Inflammatory macrophage treated with lipopolysaccharide for 1 hour (primary cell): ENCODE measurements around the gene VEPH1.

Experiments used
- DNase-seq, 2 donors: peaks; one replicate each; pipeline ENCODE4 v3.0.0-alpha.2; 2020 to 2022

VEPH1 gene

DNA sequence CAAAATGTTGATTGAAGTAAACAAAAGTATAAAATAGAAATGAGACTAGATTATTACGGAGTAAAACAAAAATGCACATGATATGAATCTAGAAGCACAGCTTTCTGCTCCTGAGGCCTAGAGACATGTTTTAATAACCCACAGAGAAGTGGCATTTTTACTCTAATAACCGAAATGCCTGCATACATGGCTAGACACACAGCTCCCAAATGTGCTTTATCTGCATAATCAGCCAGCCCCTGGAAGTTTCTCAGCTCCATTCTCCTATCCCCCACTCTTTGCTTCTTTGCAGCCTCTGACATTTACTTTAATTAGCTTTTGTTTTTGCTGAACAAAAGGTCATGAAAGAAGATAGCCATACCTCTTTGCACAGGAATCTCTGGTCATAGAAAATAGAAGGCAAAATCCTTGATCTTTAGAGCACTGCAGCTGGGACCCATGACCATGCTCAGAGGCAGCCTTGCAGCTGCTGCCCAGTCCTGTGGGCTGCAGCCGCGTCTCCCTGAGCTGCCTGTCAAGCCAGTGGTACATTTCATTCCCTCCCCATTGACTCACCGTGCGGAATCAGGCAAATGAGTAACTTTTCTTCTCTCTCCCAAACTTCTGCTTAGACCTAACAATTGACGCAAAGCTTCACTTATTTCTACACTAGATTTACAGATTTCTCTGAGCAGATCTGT is at the start of gene VEPH1:
VEPH1 (minus strand) TSS at position 501 of the 680 bp plus-strand sequence. CDS start 8,067 bp downstream, outside the sequence.
- no peak for DNase-seq

DNA sequence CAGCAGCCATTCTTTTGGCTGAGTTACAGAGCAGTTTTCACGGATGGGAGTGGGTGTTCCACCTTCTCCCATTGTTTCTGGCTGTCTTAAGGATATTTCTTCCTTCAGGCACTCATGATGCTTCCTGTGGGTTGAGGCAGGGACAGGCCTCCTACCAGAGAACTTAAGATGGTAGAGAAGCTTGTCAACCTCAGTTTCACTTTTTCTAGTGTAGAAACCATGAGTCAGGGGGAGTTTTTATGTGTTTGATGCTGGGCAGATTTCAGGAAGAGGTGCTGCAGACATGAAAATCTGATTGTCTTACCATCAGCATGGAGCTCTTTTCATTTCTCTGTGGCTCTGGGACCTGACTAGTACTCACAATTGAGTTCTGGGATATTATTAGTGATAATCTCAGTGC is 48.7 kb upstream of the VEPH1 start:
- DNase-seq: no peak

DNA sequence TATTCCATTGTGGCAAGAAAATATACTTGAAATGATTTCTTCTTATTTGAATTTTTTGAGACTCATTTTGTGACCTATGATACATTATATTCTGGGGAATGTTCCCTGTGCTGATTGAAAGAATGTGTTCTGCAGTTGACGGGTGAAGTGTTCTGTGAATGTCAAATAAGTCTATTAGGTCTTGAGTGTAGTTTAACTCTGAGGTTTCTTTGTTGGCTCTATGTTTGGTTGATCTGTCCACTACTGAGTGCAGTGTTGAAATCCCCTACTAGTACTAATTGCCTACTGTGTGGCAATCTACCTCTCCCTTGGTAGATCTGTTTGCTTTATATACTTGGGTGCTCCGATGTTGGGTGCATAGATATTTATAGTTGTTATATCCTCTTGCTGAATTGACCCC is 46.3 kb upstream of the VEPH1 start:
- no peak for DNase-seq

DNA sequence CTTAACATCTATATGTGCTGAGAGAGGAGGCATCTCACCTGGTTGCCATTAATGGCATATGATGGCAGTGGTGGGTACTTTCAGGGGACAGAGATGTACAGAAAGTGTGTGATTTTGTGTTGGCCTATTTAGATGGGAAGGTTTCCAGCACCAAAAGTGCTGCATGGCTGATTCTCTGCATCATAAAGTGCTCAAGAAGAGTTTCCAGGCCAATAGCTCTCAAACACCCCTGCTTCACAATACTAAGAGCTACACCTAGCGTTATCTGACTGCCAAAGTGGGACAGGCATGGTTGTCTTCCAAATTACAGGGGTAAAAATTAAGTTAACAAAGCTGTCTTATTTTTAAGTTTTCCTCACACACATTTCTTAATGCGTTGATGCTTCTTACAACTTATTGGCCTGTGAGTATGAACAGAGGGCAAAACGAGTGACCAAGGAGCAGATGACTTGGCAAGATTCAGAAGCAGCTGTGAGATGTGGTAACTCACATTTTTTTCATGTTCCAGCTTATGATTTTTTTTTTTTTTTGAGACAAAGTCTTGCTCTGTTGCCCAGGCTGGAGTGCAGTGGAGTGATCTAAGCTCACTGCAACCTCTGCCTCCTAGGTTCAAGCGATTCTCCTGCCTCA is 41.4 kb upstream of the VEPH1 start:
- DNase-seq: no peak

DNA sequence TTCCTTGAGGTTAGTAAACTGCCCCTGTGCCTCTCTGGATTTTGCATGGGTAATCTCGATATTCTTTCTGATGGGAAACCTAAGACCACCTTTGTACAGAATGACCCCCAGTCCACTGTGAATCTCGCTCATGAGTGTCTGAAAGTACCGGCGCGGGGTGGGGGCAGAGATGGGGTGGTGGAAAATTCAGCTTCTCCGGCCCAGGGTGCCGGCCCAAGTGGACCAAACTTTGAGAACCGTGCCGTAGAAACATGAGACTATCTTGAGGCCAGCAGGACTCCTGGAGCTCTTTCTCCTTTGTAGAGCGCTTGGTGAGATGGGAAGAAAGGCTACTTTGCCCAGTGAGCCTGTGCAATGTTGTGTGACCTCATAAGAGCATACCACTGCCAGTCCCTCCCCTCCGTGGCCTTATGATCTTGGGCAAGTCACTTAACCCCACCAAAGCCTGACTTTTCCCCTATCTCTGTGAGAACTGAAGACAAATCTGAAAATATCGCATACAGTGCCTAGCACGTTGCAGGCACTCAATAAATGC is 40.4 kb upstream of the VEPH1 start:
- no peak for DNase-seq

DNA sequence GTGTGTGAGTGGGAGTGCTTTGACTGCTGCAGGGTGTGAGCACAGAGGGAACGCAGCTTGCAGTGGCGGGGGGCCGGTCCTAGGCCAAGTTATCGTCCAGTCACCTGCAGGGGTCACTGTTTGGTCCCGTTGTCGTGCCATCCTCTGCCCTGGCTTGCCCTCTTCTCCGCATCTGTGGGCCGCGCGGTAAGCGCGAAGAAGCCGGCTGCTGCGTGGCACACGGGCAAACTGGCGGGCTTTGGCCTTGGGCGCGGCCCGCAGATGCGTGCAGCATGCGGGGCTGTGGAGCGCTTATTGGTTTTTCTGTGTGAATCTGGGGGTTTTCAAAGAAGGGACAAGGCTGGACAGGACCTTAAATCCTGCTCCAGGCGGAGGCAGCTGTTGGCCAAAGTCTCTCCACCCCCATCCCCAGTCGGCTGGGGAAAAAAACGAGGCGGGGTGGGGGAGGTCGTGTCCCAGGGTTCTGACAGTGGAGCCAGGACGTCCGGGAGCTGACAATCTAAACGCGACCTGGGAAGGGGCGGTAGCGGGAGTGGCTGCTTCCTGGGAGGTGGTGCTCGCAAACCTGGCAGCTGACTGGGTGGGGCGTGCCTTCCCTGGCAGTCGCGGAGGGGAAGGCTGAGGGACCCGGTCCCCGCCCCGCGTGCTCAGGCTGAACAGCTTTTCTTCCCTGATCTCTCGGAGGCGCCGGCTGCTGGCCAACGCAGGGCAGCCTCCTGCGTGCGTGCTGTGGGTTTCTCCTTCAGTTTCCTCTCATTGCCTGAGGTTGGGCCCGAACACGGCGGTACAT is 39.7 kb upstream of the VEPH1 start:
- DNase-seq: no peak

DNA sequence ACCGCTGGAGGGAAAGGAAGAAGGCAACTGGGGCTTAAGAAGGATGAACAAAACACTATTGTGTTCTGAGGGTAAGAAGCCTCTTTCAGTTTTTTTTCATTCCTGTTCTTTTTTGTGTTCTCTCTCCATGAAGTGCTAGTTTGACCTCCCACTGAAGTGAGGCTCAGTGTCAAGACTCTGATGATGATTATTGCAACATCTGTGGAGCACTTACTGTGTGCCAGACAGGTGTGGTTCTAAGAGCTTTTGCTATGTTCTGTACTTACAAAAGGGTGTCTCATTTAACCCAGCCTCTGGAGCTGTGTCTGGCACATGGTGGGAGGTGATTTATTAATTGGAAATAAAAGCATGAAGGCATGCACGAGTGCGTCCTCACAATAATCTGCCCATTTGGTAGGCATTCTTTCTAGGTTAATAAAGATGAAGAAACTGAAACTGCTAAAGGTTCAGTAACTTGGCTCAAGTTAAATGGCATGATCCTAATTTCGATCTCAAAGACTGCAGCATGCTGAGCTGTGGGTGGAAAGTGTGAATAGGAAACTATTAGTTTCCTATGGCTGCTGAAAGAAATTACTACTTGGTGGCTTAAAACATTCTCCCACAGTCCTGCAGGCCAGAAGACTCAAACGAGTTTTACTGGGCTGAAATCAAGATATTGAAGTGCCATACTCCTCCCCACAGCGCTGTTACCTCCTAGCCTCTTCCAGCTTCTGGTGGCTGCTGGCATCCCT is 38.5 kb upstream of the VEPH1 start:
- no peak for DNase-seq

DNA sequence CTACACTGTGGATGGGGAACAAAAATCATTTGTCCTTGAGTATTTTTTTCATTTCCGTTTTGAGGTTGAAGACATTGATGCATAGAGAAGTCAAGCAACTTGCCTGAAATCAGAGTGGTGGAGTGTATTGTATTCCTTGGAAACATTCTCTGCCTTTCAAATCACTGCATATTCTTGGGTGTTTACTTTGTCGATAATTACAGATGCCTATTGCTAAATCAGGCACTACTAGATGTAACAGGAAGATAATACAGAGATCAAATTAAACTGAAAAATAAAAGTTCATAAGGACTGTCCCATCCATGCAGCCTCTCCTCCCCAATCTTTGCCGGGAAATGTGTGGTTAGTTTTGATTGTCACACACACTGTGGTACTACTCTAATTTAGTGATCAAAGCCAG is 37.4 kb upstream of the VEPH1 start:
- no peak for DNase-seq

DNA sequence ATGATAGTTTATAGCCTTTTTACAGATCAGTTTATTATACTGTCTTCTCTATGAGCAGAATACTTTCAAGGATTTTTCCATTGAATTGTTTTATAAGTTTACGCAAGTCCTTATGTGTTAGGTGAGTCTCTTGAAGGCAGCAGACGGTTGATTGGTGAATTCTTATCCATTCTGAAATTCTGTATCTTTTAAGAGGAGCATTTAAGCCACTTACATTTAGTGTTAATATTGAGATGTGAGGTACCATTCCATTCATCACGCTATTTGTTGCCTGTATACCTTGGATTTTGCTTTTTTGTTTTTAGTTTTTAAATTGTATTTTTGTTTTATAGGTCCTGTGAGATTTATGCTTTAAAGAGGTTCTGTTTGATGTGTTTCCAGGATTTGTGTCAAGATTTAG is 32.5 kb upstream of the VEPH1 start:
- no peak for DNase-seq

DNA sequence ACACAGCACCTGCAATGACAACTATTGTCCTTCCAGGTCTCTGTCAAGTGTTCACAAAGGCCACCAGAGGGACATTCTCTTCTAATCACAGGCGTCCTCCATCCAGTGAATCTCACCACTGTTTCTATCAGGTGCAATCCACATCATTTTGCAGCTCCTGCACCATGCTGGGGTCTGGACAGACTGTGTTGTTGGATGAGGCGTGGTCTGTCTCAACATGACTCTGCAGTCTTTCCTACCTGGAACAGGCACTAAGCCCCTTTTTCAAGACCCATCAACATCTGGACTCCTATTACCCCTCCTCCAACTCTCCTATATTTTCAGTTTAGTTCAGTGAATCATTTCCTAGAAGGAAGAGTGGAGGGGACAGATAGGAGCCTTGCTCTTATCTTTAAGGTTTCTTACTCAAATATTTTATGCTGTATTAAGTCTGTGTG is 31.5 kb upstream of the VEPH1 start:
- DNase-seq: no peak

DNA sequence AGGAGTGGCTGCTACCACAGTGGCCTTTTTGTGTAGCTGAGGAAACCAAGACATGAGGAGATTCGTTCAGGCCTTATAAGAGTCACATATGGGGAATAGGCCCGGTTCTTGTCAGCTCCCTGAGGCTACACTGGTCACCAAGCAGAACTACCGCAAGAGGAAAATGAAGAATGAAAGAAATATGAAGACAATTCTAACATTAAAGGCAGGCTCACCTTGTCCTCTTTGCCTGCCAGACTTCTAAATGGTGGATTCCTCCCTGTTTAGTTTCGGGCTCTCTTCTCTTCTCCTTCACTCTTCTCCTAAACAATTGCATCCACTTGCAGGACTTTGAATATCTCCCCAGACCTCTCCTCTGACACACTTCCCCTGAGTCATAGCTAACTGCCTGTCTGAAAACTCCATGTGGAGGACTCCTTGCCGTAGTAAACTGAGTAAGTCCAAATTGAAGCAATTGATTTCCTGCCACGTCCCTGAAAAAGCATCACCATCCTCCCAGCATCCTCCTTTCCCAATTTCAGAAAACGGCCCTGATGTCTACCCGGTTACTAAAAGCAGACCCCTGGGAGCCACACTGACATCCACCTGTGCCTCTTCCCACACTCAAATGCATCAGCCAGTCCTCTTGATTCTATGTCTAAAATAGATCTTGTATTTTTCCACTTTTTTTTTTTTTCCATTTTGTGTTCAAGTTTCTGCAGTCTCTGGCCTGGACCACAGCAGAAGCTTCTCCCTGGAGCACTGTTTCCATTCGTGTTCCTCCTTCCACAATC is 30.3 kb upstream of the VEPH1 start:
- no peak for DNase-seq

DNA sequence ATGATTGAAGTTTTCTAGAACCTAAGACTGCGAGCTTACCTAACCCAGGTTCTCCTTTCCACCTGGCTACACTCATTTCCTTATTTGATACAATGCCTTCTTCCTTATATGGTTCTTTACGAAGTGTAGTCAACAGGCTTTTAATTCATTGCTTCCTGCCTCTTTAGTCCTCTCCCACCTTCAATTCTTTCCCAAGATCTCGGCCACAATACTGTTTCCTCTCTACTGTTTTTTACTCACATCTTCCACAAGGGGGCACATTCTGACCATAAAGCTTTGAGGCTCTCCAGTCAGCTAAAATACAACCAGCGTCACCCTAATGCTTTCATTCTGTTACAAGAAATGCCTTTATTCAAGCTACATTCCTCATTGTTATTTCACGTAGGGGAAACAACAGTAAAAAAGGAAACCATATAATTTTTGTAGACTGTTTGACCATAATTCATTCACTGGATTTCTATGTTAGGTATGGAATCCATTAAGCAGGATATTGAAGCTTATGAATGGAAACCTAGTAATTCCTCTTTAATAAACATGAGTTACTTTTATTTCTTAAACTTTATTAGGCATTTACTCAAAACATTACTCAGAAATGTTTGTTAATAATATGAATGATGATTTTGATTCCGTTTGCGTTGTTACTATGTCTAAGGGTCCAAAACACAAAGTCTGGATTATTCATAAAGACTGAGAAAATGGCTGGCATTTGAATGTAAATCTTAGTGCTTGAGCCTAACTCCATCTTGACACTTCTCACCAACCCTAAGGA is 29.5 kb upstream of the VEPH1 start:
- peak; percentile 50 to 69 for DNase-seq

DNA sequence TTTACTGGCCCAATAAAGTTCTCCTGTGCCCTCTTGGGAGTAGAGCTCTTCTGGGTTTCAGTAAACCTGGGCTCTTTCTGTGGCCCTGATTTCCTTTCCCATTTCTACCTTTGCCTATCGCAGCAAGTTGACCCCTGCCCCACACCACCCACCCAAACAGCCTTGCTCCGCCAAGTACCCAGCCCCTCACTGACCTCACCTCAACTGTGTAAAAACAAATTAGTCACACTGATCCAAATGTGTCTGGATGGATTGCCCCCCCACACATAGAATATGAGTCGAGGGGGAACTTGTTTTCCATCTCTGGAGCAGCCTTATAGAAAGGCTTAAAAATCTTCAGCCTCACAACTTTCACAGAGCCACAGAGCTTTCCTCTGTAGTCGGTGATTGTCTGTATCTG is 28.6 kb upstream of the VEPH1 start:
- DNase-seq: no peak

DNA sequence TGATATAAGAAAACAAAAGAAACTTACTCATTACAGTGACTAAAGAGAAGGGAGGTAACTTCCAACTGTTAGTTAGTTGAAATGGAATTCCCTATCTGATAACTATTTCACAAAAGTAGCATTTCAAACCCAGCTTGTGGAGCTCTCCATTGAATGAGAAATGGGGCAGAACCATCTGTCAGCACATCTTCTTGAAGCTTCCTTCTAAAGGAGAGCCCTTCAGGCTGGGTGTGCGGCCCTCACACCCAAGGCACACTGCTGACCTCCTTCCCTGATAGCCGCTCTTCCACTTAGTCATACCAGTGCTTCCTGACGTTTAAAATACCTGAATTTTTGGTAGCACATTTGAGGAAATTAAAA is 28.1 kb upstream of the VEPH1 start:
- DNase-seq: no peak

DNA sequence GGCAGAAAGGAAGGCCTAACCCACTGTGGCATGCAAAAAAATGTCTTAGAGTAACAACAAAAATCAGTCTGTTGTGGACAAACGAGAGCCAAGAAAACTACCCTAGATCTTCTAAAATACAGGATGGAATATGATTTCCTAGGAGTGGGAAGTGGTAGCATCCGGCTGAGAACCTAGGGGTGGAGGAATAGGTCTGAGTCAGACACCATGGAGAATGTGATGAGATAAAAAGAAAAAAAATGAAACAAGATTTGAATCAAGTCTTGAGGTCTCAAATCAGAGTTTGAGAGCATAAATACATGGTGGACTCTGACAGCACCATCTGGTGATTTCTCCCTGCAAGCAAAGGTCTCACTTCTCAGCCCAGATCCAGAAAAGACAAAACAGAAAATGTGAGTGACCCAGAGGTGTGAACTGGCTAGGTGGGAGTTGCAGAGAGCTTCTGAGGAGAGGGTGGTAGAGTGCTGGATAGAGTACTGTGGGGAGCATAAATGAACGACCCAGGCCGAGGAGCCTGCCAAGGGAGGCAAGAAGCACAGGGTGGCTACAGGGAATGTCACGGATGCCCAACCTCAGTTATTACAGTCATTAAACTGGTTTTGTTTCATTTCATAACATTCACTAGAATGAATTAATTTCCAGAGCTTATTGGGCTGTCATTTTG is 27.6 kb upstream of the VEPH1 start:
- no peak for DNase-seq

DNA sequence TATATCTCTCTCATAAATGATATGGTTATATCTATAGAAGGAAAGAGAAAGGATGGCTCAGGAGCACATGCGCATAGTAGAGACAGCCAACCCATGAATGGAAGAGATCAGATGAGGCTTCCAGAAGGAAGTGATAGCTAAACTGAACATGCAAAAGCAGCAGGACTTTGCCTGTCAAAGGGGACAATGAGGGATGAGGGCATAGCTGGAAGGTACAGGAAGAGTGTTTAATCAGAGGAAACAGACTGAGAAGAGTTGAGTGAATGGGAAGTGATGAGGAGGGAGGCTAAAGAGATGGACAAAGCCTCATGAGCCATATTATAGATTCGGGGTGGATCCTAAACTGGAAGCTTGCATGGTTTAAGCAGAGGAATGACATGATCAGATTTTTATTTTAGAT is 26.5 kb upstream of the VEPH1 start:
- no peak for DNase-seq

DNA sequence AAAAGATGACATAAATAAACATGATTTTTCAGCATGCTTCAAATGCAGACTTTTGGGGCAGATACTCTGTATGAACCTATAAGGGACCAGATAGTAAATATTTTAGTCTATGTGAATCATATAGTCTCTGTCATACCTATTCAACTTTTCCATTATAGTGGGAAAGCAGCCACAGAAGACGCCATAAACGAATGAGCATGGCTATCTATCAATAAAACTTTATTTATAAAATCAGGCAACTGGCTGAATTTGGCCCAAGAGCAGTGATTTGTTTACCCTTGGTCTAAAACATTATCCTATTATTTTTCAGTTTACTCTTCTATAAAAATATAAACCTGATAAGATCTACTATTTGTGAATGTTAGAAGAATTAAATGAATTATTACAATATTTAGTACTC is 25.9 kb upstream of the VEPH1 start:
- no peak for DNase-seq

DNA sequence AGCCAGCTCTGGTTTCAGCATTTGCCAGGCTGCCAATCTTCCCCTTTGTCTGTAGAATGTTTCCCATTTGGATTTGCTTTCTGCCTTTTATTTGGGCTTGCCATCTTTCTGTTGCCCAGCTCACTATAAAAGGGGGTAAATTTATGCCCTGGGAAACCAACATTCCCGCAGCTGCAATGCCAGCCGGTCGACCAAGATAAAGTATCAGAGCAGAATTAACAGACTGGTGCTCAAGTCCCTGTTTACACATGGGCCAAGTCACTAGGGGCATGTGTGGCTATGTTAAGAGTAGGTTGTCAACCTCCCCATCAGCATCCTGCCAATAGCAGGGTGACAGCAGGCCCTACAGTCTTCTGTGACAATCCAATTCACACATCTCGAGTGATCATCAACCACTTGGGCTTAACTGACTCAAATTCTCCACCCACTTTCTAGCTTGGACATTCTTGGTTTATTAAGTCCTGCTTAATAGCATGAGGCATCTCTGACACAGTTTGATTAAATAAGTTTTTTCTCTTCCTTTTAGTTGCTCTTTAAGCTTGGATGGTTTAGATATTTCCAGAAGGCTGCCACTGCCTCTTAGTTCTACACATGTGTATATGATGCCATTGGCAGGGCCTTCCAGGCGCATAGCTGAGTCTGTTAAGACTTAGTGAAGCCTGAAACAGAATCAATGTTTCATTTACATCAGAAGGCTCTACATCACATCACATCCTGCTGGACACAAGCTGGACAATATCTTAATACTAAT is 24.1 kb upstream of the VEPH1 start:
- DNase-seq: no peak

DNA sequence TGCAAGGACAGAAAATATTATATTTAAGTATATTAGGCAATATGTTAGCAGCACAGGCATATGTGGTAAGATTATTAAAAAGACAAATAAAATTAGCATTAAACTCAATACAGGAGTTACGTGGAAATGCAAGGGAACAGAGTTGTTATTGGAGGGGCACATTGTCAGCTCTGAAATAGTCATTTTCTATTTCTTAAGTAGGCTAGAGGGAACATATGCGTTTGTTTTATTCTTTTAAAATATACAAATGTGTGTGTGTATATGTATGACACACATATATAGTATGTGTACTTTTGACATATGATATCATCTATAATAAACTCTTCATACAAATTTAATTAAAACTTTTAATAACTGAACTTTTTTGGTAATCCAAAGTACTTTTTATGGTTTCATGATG is 22.8 kb upstream of the VEPH1 start:
- DNase-seq: no peak

DNA sequence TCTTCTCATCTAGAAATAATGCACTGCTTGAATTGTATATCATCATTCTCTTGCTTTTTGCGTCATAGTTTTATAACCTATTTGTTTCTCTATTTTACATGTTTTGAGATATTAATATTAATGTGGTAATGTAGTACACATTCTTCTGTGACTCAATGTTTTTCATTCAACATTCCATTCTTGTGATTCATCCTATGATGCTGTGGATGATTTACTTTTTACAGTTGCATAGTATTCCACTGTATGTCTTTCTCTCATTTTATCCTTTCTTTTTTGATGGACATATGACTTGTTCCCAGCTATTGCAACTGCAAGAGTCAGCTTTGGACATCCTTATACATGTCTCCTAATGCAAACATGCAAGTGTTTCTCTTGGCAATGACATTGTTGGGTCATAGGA is 20.6 kb upstream of the VEPH1 start:
- no peak for DNase-seq
